ENCODE data around the gene ISOC2.

DNA sequence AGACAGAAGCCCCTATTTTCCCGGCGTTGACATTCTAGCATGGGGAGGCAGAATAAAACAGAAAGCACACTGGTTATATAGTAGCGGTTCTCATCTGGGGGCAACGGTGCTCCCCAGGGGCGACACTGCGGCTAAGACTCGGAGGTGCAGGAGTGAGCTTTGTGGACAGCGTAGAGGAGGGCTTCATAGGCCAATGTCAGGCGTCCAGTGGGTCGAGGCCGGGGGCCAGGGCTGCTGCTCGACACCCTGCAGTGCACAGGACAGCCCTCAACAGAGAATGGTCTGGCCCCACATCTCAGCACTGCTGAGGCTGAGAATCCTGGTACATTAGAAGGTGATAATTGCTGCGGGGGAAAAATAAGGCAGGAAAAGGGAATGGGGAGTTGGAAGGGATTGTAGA, 16.5 kb upstream of the ISOC2 start:
- TF ChIP-seq, protein P1, sequence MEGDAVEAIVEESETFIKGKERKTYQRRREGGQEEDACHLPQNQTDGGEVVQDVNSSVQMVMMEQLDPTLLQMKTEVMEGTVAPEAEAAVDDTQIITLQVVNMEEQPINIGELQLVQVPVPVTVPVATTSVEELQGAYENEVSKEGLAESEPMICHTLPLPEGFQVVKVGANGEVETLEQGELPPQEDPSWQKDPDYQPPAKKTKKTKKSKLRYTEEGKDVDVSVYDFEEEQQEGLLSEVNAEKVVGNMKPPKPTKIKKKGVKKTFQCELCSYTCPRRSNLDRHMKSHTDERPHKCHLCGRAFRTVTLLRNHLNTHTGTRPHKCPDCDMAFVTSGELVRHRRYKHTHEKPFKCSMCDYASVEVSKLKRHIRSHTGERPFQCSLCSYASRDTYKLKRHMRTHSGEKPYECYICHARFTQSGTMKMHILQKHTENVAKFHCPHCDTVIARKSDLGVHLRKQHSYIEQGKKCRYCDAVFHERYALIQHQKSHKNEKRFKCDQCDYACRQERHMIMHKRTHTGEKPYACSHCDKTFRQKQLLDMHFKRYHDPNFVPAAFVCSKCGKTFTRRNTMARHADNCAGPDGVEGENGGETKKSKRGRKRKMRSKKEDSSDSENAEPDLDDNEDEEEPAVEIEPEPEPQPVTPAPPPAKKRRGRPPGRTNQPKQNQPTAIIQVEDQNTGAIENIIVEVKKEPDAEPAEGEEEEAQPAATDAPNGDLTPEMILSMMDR (IDR thresholded peaks at IDR 0.05) = no peak
- no peak for TF ChIP-seq POLR2A (IDR thresholded peaks at IDR 0.05)
- no peak for TF ChIP-seq POLR2AphosphoS5 (IDR thresholded peaks at IDR 0.05)
